OCI-LY1 (cell line): Measurements from ENCODE around the gene KLHL33.

Source experiments
- H2AFZ ChIP-seq: fragments of 200-600 bp; sonication (generic), shearing (Covaris generic); 2 replicates; pipeline ENCODE4 v1.6.0; 2014; ENCODE audit warnings: antibody characterized with exemption, mild to moderate bottlenecking, low read length
- H3F3A ChIP-seq: fragments of 200-600 bp; sonication (generic), shearing (Covaris generic); 2 replicates; pipeline ENCODE4 v1.6.0; 2014; ENCODE audit warnings: mild to moderate bottlenecking, antibody characterized with exemption, low read length, moderate library complexity; ENCODE audit not compliant: insufficient read depth
- H3K27ac ChIP-seq: fragments of 200-600 bp; sonication (generic); 2 replicates; pipeline ENCODE4 v1.5.1; 2014; ENCODE audit warnings: low read length, mixed run types, mild to moderate bottlenecking, low read depth; ENCODE audit not compliant: poor library complexity, severe bottlenecking
- H3K27me3 ChIP-seq: fragments of 200-600 bp; sonication (generic); 2 replicates; pipeline ENCODE4 v1.6.0; 2014; ENCODE audit warnings: antibody characterized with exemption, mild to moderate bottlenecking, low read length, moderate library complexity; ENCODE audit not compliant: insufficient read depth
- H3K36me3 ChIP-seq: fragments of 200-600 bp; sonication (generic); 2 replicates; pipeline ENCODE4 v1.6.1; 2014; ENCODE audit warnings: mild to moderate bottlenecking, antibody characterized with exemption, low read length, moderate library complexity, mixed read lengths; ENCODE audit not compliant: insufficient read depth
- H3K4me1 ChIP-seq: fragments of 200-600 bp; sonication (generic); 2 replicates; pipeline ENCODE4 v1.5.1; 2014; ENCODE audit warnings: mild to moderate bottlenecking, low read length, moderate library complexity; ENCODE audit not compliant: insufficient read depth, severe bottlenecking
- H3K4me2 ChIP-seq: fragments of 200-600 bp; sonication (generic), shearing (Covaris generic); 2 replicates; pipeline ENCODE4 v1.6.1; 2014; ENCODE audit warnings: low read length
- H3K4me3 ChIP-seq: fragments of 200-600 bp; sonication (generic); 2 replicates; pipeline ENCODE4 v1.5.1; 2014; ENCODE audit warnings: low read length, low read depth, mild to moderate bottlenecking, mixed read lengths; ENCODE audit not compliant: poor library complexity, severe bottlenecking
- H3K79me2 ChIP-seq: fragments of 200-600 bp; shearing (Covaris generic); 2 replicates; pipeline ENCODE4 v1.6.1; 2016; ENCODE audit warnings: mixed run types, low read length, mixed read lengths; ENCODE audit not compliant: insufficient read depth
- H3K9ac ChIP-seq: fragments of 200-600 bp; sonication (generic), shearing (Covaris generic); 2 replicates; pipeline ENCODE4 v1.6.1; 2014; ENCODE audit warnings: mild to moderate bottlenecking, low read length, mixed read lengths
- H3K9me2 ChIP-seq: fragments of 200-600 bp; sonication (generic), shearing (Covaris generic); 2 replicates; pipeline ENCODE4 v1.6.1; 2014; ENCODE audit warnings: low read depth, mild to moderate bottlenecking, low read length, mixed read lengths
- H3K9me3 ChIP-seq: fragments of 200-600 bp; shearing (Covaris generic); 2 replicates; pipeline ENCODE4 v1.6.1; 2014; ENCODE audit warnings: low read length, mixed read lengths
- H4K20me1 ChIP-seq: fragments of 200-600 bp; sonication (generic), shearing (Covaris generic); 2 replicates; pipeline ENCODE4 v1.6.0; 2016; ENCODE audit warnings: mild to moderate bottlenecking, low read length; ENCODE audit not compliant: insufficient read depth
- EZH2 ChIP-seq: fragments of 200-600 bp; sonication (generic), shearing (Covaris generic); IDR thresholded peaks from 2 replicates; pipeline ENCODE4 v1.8.0; 2017; ENCODE audit warnings: borderline replicate concordance, mixed run types, mild to moderate bottlenecking, antibody characterized with exemption, low read length, moderate library complexity, mixed read lengths
- TF ChIP-seq, protein P1 (sequence below): fragments of 200-600 bp; sonication (generic), shearing (Covaris generic); IDR thresholded peaks from 2 replicates; pipeline ENCODE4 v1.5.1; 2017; ENCODE audit warnings: mild to moderate bottlenecking, antibody characterized with exemption, low read length, moderate library complexity, mixed read lengths

The KLHL33 gene

GRCh38 chr14:20436363-20436755 is 393 bp upstream of the KLHL33 start:
- Histone ChIP-seq H3K4me1 (no peaks in the 10 kb centered on the region), H3K27ac (no peak overlapping the region)
- TF ChIP-seq, protein P1, sequence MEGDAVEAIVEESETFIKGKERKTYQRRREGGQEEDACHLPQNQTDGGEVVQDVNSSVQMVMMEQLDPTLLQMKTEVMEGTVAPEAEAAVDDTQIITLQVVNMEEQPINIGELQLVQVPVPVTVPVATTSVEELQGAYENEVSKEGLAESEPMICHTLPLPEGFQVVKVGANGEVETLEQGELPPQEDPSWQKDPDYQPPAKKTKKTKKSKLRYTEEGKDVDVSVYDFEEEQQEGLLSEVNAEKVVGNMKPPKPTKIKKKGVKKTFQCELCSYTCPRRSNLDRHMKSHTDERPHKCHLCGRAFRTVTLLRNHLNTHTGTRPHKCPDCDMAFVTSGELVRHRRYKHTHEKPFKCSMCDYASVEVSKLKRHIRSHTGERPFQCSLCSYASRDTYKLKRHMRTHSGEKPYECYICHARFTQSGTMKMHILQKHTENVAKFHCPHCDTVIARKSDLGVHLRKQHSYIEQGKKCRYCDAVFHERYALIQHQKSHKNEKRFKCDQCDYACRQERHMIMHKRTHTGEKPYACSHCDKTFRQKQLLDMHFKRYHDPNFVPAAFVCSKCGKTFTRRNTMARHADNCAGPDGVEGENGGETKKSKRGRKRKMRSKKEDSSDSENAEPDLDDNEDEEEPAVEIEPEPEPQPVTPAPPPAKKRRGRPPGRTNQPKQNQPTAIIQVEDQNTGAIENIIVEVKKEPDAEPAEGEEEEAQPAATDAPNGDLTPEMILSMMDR: no peak
- no peak for TF ChIP-seq EZH2

GRCh38 chr14:20434701-20435581 is 1.0 kb downstream of the KLHL33 start:
- Histone ChIP-seq H3K9ac (no peak overlapping the region), H3K9me3 (no peaks in the 10 kb centered on the region), H4K20me1 (no peaks in the 10 kb centered on the region), H3F3A (no peaks in the 10 kb centered on the region), H3K4me1 (no peaks in the 10 kb centered on the region), H2AFZ (no peak overlapping the region), H3K27ac (no peak overlapping the region), H3K27me3 (0 out of 2 replicates have a peak, but pooled peaks cover 3% of the 10 kb centered on the region), H3K9me2 (no peaks in the 10 kb centered on the region), H3K79me2 (no peaks in the 10 kb centered on the region), H3K4me3 (no peak overlapping the region), H3K4me2 (no peak overlapping the region), H3K36me3 (no peaks in the 10 kb centered on the region)
- TF ChIP-seq, protein P1: no peak

More at GRCh38 chr14:20436363-20436755, 393 bp upstream of the KLHL33 start:
- no peak overlapping the region for H3K4me3 ChIP-seq
- H3K9ac ChIP-seq: no peak overlapping the region
- H3K9me3 ChIP-seq: no peaks in the 10 kb centered on the region
- no peak overlapping the region for H2AFZ ChIP-seq
- no peaks in the 10 kb centered on the region for H3F3A ChIP-seq
- no peaks in the 10 kb centered on the region for H3K36me3 ChIP-seq
- H3K79me2 ChIP-seq: no peaks in the 10 kb centered on the region
- 0 out of 2 replicates have a peak, but pooled peaks cover 3% of the 10 kb centered on the region for H3K27me3 ChIP-seq
- H3K9me2 ChIP-seq: no peaks in the 10 kb centered on the region
- H4K20me1 ChIP-seq: no peaks in the 10 kb centered on the region
- H3K4me2 ChIP-seq: no peak overlapping the region

GRCh38 chr14:20429801-20430669 is 5.9 kb downstream of the KLHL33 start:
- H3K9ac ChIP-seq: no peak overlapping the region
- H2AFZ ChIP-seq: no peak overlapping the region
- no peaks in the 10 kb centered on the region for H4K20me1 ChIP-seq
- no peak overlapping the region for H3K27ac ChIP-seq
- no peak for TF ChIP-seq EZH2
- TF ChIP-seq, protein P1: no peak
- no peaks in the 10 kb centered on the region for H3K9me3 ChIP-seq
- H3K27me3 ChIP-seq: no peaks in the 10 kb centered on the region
- no peaks in the 10 kb centered on the region for H3F3A ChIP-seq
- no peaks in the 10 kb centered on the region for H3K9me2 ChIP-seq
- no peaks in the 10 kb centered on the region for H3K36me3 ChIP-seq
- no peak overlapping the region for H3K4me2 ChIP-seq
- H3K79me2 ChIP-seq: no peaks in the 10 kb centered on the region
- H3K4me3 ChIP-seq: no peak overlapping the region
- peaks cover 14% of the 10 kb centered on the region for H3K4me1 ChIP-seq
